Neural cell (in vitro differentiated cells): Measurements from ENCODE around the gene MXRA7. TPM values are rescaled to one million over a fixed set of nuclear protein-coding genes. Genes with fewer than 3 reads are reported as not detected.

Source experiments
- H2AFZ ChIP-seq: fragments of 200-600, 300-800 bp; sonication (generic), shearing (Covaris generic); 2 replicates; pipeline ENCODE4 v1.6.0; 2014; ENCODE audit warnings: low read depth, mild to moderate bottlenecking, antibody characterized with exemption, low read length, moderate library complexity
- H3F3A ChIP-seq: fragments of 200-600 bp; shearing (Covaris generic); 2 replicates; pipeline ENCODE4 v1.6.1; 2016; ENCODE audit warnings: mild to moderate bottlenecking, moderate library complexity, mixed read lengths, antibody characterized with exemption, low read length; ENCODE audit not compliant: insufficient read depth, poor library complexity, severe bottlenecking
- H3K27ac ChIP-seq: fragments of 200-600, 300-800 bp; sonication (generic), shearing (Covaris generic); 2 replicates; pipeline ENCODE4 v1.5.1; 2014; ENCODE audit warnings: mild to moderate bottlenecking, low read length, moderate library complexity
- H3K27me3 ChIP-seq: fragments of 300-800, 200-600 bp; sonication (generic), shearing (Covaris generic); 2 replicates; pipeline ENCODE4 v1.6.0; 2014; ENCODE audit warnings: mild to moderate bottlenecking, low read depth, low read length, moderate library complexity; ENCODE audit not compliant: insufficient read depth
- H3K36me3 ChIP-seq: fragments of 300-800, 200-600 bp; sonication (generic), shearing (Covaris generic); 2 replicates; pipeline ENCODE4 v1.5.1; 2014; ENCODE audit warnings: mild to moderate bottlenecking, antibody characterized with exemption, low read length, moderate library complexity; ENCODE audit not compliant: insufficient read depth
- H3K4me2 ChIP-seq: fragments of 300-800, 200-600 bp; sonication (generic), shearing (Covaris generic); 2 replicates; pipeline ENCODE4 v1.6.0; 2014; ENCODE audit warnings: mild to moderate bottlenecking, low read length
- H3K4me3 ChIP-seq: fragments of 300-800, 200-600 bp; sonication (generic), shearing (Covaris generic); 2 replicates; pipeline ENCODE4 v1.5.1; 2014; ENCODE audit warnings: mild to moderate bottlenecking, low read length, moderate library complexity
- H3K79me2 ChIP-seq: fragments of 200-600 bp; shearing (Covaris generic); replicated peaks from 2 replicates; pipeline ENCODE4 v1.6.0; 2014; ENCODE audit warnings: mild to moderate bottlenecking, low read length, moderate library complexity; ENCODE audit not compliant: insufficient read depth
- H3K9ac ChIP-seq: fragments of 300-800, 200-600 bp; sonication (generic), shearing (Covaris generic); 2 replicates; pipeline ENCODE4 v1.6.1; 2016; ENCODE audit warnings: mild to moderate bottlenecking, low read length, mixed read lengths
- H3K9me2 ChIP-seq: fragments of 200-600 bp; shearing (Covaris generic); 2 replicates; pipeline ENCODE4 v1.6.1; 2016; ENCODE audit warnings: mild to moderate bottlenecking, low read length, mixed read lengths; ENCODE audit not compliant: insufficient read depth
- H3K9me3 ChIP-seq: fragments of 200-600, 300-800 bp; sonication (generic), shearing (Covaris generic); 2 replicates; pipeline ENCODE4 v1.6.1; 2016; ENCODE audit warnings: mild to moderate bottlenecking, mixed run types, low read length, moderate library complexity, mixed read lengths
- H4K20me1 ChIP-seq: fragments of 200-600 bp; shearing (Covaris generic); 2 replicates; pipeline ENCODE4 v1.6.1; 2016; ENCODE audit warnings: mild to moderate bottlenecking, mixed run types; ENCODE audit not compliant: insufficient read depth
- CTCF ChIP-seq: fragments of 450-650 bp; IDR thresholded peaks from 2 replicates; pipeline ENCODE4 v1.5.1; 2014; ENCODE audit warnings: antibody characterized with exemption, mild to moderate bottlenecking, moderate library complexity; ENCODE audit not compliant: poor library complexity, severe bottlenecking
- EP300 ChIP-seq: fragments of 450-650 bp; conservative IDR thresholded peaks from 2 replicates; pipeline ENCODE4 v1.6.1; 2014; ENCODE audit warnings: antibody characterized with exemption, mild to moderate bottlenecking, moderate library complexity; ENCODE audit not compliant: poor library complexity, severe bottlenecking
- EZH2 ChIP-seq: fragments of 200-600, 300-800 bp; shearing (Covaris generic), sonication (generic); IDR thresholded peaks from 2 replicates; pipeline ENCODE4 v1.6.1; 2014; ENCODE audit warnings: antibody characterized with exemption, low read length, borderline replicate concordance, mild to moderate bottlenecking; ENCODE audit not compliant: insufficient read depth, poor library complexity, severe bottlenecking
- MXI1 ChIP-seq: fragments of 450-650 bp; conservative IDR thresholded peaks from 2 replicates; pipeline ENCODE4 v1.6.1; 2014; ENCODE audit warnings: antibody characterized with exemption, mild to moderate bottlenecking; ENCODE audit not compliant: poor library complexity, severe bottlenecking
- POLR2AphosphoS5 ChIP-seq: IDR thresholded peaks from 2 replicates; pipeline ENCODE4 v1.6.1; 2012
- RAD21 ChIP-seq: fragments of 450-650 bp; conservative IDR thresholded peaks from 2 replicates; pipeline ENCODE4 v1.6.1; 2014; ENCODE audit warnings: antibody characterized with exemption, mild to moderate bottlenecking, moderate library complexity
- REST ChIP-seq: IDR thresholded peaks from 2 replicates; pipeline ENCODE4 v1.6.1; 2012; ENCODE audit warnings: borderline replicate concordance
- SMC3 ChIP-seq: fragments of 450-650 bp; conservative IDR thresholded peaks from 2 replicates; pipeline ENCODE4 v1.6.1; 2014; ENCODE audit warnings: antibody characterized with exemption, mild to moderate bottlenecking, moderate library complexity; ENCODE audit not compliant: poor library complexity
- TAF1 ChIP-seq: IDR thresholded peaks from 2 replicates; pipeline ENCODE4 v1.6.1; 2012; ENCODE audit warnings: low read depth
- polyA plus RNA-seq: library from polyadenylated mRNA; depleted of rRNA; stranded (reverse); fragments of >200 nt; gene quantifications from 2 replicates; pipeline ENCODE4 v1.2.3, GENCODE V29; 2014

MXRA7 gene
- polyA plus RNA-seq, 1 donor from 2014 or later = 143 TPM

GRCh38 chr17:76707985-76708807 is 2.6 kb downstream of the MXRA7 start:
- Histone ChIP-seq H3K9ac (peak overlapping the region; percentile 73), H3K4me2 (no peak overlapping the region), H3K27ac (peak overlapping the region; percentile 16)

DNA sequence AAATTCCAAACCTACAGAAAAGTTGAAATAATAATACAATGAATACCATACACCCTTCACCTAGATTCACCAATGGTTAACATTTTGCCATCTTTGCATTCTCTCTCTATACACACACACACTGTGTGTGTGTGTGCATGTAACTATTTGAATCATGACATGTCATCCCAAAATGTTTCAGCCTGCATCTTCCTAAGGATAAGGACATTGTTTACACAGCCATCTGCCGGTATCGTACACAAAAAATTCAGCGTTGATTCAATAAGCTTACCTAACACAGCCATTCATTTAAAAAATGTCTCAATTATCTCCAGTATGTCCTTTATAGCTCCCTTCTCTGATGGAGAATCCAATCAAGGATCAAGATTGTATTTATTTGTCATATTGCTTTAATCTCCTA is 3.9 kb downstream of the MXRA7 start:
- H3K36me3 ChIP-seq = no peaks in the 10 kb centered on the region
- H3K9ac ChIP-seq = no peak overlapping the region
- H3K27me3 ChIP-seq = no peaks in the 10 kb centered on the region
- no peak overlapping the region for H2AFZ ChIP-seq
- no peaks in the 10 kb centered on the region for H4K20me1 ChIP-seq
- no peak overlapping the region for H3K4me3 ChIP-seq
- H3K4me2 ChIP-seq = no peak overlapping the region
- peaks cover 30% of the 10 kb centered on the region for H3K79me2 ChIP-seq
- no peaks in the 10 kb centered on the region for H3K9me2 ChIP-seq
- no peak for TF ChIP-seq POLR2AphosphoS5
- no peak for TF ChIP-seq TAF1
- TF ChIP-seq SMC3 = no peak
- no peak for TF ChIP-seq EP300
- TF ChIP-seq CTCF = no peak
- no peak for TF ChIP-seq EZH2
- TF ChIP-seq MXI1 = no peak
- TF ChIP-seq REST = no peak
- TF ChIP-seq RAD21 = no peak
- H3K9me3 ChIP-seq = no peaks in the 10 kb centered on the region
- no peak overlapping the region for H3K27ac ChIP-seq
- H3F3A ChIP-seq = no peaks in the 10 kb centered on the region

More at GRCh38 chr17:76707985-76708807, 2.6 kb downstream of the MXRA7 start:
- Histone ChIP-seq H3K79me2 (peaks cover 23% of the 10 kb centered on the region), H3K9me2 (no peaks in the 10 kb centered on the region), H2AFZ (no peak overlapping the region), H3K27me3 (no peaks in the 10 kb centered on the region), H3K36me3 (no peaks in the 10 kb centered on the region), H3K4me3 (peak overlapping the region; percentile 79), H3F3A (no peaks in the 10 kb centered on the region), H3K9me3 (no peaks in the 10 kb centered on the region), H4K20me1 (no peaks in the 10 kb centered on the region)
- TF ChIP-seq CTCF = peak; percentile 58
- no peak for TF ChIP-seq EP300
